Stimulated activated CD4-positive, alpha-beta T cell treated with anti-CD3 and anti-CD28 coated beads, Interleukin-15, amount 100 ng/mL, for 24 hours (primary cell): ENCODE results near the gene NT5DC1.
"Not testable (repeated sequence)": the region's sequence is repeated elsewhere in the genome, so short reads cannot be mapped to it uniquely, and the experiment has no call there.

Source experiments
- DNase-seq: peaks from one replicate; pipeline ENCODE4 v3.0.0-alpha.2; 2020

NT5DC1 gene

DNA sequence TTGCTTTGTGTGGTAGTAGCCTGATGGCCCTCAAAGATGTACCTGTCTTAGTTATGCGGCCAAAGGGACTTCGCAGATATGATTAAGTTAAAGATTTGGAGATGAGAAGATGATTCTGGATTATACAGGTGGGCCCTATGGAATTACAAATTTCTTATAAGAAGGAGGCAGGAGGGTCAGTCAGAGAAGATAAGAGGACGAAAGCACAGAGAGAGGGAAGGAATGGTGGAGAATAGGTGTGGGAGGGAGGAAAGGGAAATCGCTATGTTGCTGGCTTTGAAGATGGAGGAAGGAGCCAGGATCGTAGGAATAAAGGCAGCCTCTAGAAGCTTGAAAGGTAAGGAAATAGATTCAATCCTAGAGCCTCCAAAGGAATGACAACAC, 180.3 kb downstream of the NT5DC1 start:
- no peak for DNase-seq

DNA sequence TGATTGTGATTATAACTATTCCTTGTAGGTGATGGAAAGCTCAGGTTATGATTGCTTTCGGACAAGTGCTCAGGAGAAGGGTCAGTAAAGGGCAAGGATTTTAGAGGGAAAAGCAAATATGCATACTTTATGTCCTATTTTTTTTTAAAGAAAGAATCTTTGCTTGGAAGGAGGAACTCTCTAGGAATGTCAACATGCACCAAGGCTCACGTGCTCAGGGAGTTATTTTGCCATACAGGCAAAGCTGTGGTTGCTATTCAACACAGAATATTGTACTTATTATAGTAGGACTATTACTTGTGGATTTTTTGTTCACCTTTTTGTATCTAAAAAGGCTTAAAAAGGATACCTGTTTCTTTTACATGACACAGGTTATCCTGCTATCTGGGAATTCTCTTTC, 182.0 kb downstream of the NT5DC1 start:
- DNase-seq, result no peak

DNA sequence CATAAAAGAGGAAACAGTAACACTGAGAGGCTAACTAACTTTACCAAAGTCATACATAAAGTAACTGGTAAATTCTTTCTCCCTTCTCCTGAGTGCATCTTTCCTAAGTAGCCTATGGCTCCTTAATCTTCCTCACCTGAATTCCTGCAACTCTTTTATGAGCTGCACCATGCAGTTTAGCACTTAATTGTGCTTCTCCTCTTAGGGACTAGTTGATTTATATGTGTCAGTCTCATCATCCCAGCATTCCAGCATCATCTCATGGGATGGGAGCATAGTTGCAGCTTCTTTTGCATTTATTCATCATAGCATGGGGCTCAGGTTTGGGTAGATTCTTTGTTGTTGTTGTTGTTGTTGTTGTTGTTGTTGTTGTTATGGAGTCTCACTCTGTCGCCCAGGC, 182.5 kb downstream of the NT5DC1 start:
- no peak for DNase-seq

DNA sequence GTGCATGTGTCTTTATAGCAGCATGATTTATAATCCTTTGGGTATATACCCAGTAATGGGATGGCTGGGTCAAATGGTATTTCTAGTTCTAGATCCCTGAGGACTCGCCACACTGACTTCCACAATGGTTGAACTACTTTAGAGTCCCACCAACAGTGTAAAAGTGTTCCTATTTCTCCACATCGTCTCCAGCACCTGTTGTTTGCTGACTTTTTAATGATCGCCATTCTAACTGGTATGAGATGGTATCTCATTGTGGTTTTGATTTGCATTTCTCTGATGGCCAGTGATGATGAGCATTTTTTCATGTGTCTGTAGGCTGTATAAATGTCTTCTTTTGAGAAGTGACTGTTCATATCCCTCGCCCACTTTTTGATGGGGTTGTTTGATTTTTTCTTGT, 184.3 kb downstream of the NT5DC1 start:
- DNase-seq, result not testable (repeated sequence)

DNA sequence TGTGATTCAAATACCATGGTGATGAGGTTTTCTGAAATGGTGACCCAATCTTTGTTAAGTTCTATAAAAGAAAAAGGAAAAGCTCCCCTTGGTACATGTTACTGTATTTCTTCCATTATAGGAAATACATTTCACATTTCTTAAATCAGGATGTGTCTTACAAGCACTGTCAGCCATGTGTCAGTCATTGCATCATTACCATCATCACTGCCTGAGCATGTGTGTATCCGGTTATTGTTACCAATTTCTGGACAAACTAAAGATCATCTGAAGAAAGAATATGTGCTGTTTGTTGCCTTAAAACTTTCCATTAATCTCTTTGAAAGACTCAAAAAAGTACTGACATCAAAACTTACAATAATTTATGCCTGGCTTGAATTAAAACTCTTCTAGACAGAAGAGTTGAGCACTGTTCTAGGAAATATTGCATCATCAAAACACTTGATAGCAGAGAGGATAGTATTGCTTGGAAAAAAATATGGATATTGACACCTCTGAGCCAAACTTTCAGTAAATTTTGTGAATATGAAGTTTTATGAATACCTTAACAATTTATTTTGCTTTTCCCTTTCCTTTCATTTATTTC, 186.2 kb downstream of the NT5DC1 start:
- no peak for DNase-seq

DNA sequence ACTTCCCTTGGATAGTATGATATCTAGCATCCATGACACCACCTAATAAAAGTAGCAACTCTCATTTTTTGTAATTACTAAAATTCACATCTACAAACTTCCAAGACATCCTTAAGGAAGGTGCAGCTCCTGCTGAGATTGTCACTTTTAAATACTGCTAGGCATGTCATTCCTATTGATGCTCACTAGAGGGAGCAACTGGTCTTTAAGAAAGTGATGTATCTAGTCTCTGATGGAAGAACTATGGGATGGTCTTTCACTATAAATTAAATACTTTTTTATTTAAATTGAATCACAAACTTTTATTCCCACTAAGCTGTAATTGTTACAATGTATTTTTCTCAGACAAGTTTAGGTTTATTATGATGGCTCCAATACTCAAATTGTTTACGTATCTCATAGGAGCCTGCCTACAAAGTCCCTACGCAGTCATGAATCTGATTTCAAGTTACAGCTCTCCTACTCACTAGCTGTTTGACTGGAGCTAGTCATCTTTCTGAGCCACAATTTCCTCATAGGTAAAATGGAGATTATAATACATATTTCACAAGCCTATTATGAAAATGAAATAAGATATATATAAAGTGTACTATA, 187.1 kb downstream of the NT5DC1 start:
- no peak for DNase-seq

DNA sequence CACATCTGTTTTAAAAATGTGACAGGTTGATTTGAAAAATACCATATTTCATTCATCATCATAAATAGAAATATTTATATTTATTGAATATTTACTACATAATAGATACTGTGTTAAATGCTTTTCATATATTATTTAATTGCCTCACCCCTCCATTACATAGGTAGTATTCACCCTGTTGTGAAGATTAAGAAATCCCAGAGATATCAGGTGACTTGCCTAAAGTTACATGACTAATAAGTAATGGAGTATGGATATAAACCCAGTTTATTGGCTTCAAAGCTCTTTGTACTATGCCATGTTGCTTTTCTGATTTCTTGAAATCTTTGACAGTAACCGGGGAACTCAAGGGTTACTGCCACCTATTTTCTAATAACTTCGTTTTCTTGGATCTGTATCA, 189.2 kb downstream of the NT5DC1 start:
- DNase-seq, result no peak

DNA sequence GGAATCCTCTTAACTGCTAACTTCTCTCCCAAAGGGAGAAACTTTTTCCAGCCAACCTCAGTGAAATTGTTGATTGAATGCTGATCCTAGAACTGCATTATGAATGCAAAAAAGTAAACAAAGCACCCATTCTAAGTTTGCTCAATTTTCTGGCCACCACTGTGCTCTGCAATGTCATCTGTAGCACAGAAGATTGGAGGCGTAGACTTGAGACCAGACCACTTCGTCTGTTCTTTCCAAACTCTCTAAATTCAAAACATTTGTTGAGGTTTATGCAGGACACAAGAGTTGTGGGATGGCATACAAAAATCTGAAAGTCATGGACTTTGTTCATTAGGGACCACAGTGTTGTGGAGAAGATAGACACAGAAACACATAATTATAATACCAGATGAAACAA, 190.1 kb downstream of the NT5DC1 start:
- DNase-seq, result no peak

DNA sequence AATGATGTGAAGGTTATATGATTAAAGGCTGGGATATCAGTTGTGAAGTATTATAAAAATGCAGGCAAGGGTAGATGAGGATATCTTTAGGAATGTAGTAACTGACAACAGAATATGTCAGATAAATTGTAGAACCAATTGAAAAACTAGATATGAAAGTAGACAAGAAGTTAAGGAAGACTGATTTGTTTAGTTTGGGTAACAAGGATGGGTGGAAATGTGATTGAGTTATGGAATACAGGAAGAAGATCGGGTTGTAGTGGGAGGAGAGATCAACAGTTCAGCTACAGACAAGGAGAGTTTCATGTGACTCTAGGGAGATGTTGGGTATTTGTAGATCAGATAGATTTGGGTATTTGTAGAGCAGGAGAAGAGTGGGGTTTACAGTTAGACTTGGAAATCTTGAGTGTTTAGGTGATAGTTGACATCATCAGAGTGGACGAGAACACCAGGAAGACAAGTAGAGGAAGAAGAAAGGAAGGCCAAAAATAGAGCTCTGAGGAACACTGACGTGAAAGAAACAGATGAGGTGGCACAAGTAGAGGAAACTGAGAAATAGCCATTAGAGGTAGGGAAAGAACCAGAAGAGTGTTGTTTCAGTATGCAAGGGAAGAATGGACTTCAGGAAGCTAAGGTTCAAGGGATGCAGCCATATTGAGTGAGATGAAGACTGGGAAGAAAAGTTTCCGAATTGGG, 191.2 kb downstream of the NT5DC1 start:
- no peak for DNase-seq

DNA sequence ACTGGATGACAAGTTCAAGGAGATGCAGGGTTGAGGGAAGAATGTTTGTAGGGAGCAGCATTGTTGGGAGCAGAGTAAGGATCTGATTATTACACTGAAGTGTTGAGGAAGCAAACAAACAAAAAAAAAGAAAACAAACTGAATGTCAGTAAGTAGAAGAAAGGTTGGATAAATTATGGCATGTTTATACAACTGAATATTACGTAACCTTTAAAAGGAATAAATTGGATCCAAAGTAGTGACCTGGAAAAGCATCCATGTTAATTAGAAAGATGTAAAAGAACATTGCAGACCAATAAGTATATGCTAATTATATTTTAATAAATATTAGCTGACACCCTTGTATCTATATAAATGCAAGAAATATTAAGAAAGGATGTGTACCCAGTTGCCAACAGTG, 191.9 kb downstream of the NT5DC1 start:
- no peak for DNase-seq

DNA sequence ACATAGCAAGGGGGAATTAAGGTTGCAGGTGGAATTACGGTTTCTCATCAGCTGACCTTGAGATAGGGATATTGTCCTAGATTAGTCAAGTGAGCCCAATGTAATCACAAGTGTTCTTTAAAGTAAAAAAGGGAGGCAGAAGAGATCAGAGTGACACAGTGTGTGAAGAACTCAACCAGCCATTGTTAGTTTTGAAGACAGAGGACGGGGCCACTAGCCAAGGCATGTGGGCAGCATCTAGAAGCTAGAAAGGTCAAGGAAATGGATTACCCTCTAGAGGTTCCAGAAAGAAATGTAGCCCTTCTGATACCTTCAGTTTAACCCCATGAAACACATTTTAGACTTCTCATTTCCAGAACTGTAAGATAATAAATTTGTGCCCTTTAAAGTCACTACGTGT, 197.6 kb downstream of the NT5DC1 start:
- no peak for DNase-seq

DNA sequence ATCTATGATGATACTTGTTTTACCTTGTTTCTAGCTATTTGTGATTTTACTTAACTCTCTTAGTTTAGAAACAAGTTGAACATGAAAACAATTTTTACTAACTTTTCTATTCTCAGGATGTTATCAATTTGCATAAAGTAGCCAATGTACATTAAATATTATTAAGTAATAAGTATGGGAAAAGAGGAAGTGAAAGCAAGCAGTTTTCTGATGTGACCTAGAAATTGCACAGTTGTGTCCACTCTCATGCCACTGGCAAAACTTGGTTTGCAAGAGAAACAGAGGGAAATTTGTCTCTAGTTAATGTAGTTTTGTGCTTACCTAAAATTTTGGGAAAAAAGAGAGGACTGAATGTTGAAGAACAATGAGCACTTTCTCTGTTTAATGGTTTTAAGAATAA, 198.3 kb downstream of the NT5DC1 start:
- DNase-seq, result no peak
